Panc1 (cell line): Measurements from ENCODE around the gene RPUSD1. TPM values are rescaled to one million over a fixed set of nuclear protein-coding genes. Genes with fewer than 3 reads are reported as not detected.

ENCODE experiments used
- ATAC-seq: fragments of 200-7000 bp; cut with Tn5 transposase; 2 replicates; pipeline ENCODE4 v1.9.1; 2020; ENCODE audit warnings: mild to moderate bottlenecking, moderate library complexity
- BruUV-seq: library from RNA; stranded (reverse); fragments of 400-500 nt; replicated peaks from 2 replicates; lab custom pipeline; 2021; lab: Mats Ljungman, UMichigan
- CTCF ChIA-PET: fragments of 300-600 bp; sonication (Branson Sonifier 250); formaldehyde crosslinking; loops from one replicate; lab custom pipeline; 2022; ENCODE audit warnings: antibody characterized with exemption; lab: Charles Lee
- POLR2A ChIA-PET: fragments of 300-600 bp; sonication (Branson Sonifier 250); formaldehyde crosslinking; loops from one replicate; lab custom pipeline; 2022; ENCODE audit warnings: antibody characterized with exemption; lab: Charles Lee
- DNase-seq: peaks from one replicate; pipeline ENCODE4 v3.0.0-alpha.2; 2010; ENCODE audit warnings: low read depth, low spot score
- H3K27ac ChIP-seq: 2 replicates; pipeline ENCODE4 v1.5.1; 2011; ENCODE audit warnings: mild to moderate bottlenecking, low read length, inconsistent platforms
- H3K27me3 ChIP-seq: fragments of 200-500 bp; sonication (Bioruptor generic); 2 replicates; pipeline ENCODE4 v1.6.0; 2014; ENCODE audit warnings: low read length, inconsistent platforms; ENCODE audit not compliant: control insufficient read depth, insufficient read depth
- H3K36me3 ChIP-seq: fragments of 200-500 bp; sonication (Bioruptor generic); 2 replicates; pipeline ENCODE4 v1.5.1; 2014; ENCODE audit warnings: inconsistent platforms, mild to moderate bottlenecking, low read length, moderate library complexity; ENCODE audit not compliant: control insufficient read depth, insufficient read depth
- H3K4me1 ChIP-seq: 2 replicates; pipeline ENCODE4 v1.5.1; 2011; ENCODE audit warnings: inconsistent platforms, mild to moderate bottlenecking, low read length, moderate library complexity; ENCODE audit not compliant: control insufficient read depth, insufficient read depth
- H3K4me3 ChIP-seq, 2 experiments: 2 replicates each; pipeline ENCODE4 v1.5.1; 2011 to 2012; ENCODE audit warnings: low read depth in 2 of 2, low read length in 2 of 2, mild to moderate bottlenecking in 2 of 2, inconsistent platforms in 1 of 2, moderate library complexity in 1 of 2
- H3K9me3 ChIP-seq: fragments of 200-500 bp; sonication (Bioruptor generic); 2 replicates; pipeline ENCODE4 v1.5.1; 2014; ENCODE audit warnings: low read depth, mild to moderate bottlenecking, inconsistent platforms, low read length, moderate library complexity; ENCODE audit not compliant: control insufficient read depth, insufficient read depth
- CTCF ChIP-seq: fragments of 450-650 bp; IDR thresholded peaks from 2 replicates; pipeline ENCODE4 v1.5.1; 2017; ENCODE audit warnings: mild to moderate bottlenecking
- POLR2AphosphoS5 ChIP-seq: IDR thresholded peaks from 2 replicates; pipeline ENCODE4 v1.6.1; 2012; ENCODE audit warnings: mild to moderate bottlenecking, low read depth, low read length, moderate library complexity
- REST ChIP-seq, 2 experiments: IDR thresholded peaks; 2 replicates each; pipeline ENCODE4 v1.6.1; 2011 to 2012; ENCODE audit warnings: low read depth in 2 of 2, control low read depth in 1 of 2, low read length in 1 of 2, mild to moderate bottlenecking in 1 of 2, moderate library complexity in 1 of 2; ENCODE audit not compliant: insufficient read depth in 1 of 2
- SIN3A ChIP-seq: IDR thresholded peaks from 2 replicates; pipeline ENCODE4 v1.6.1; 2012; ENCODE audit warnings: low read depth, mild to moderate bottlenecking, low read length, moderate library complexity, borderline replicate concordance; ENCODE audit not compliant: insufficient read depth
- TCF7L2 ChIP-seq: IDR thresholded peaks from 2 replicates; pipeline ENCODE4 v1.6.1; 2011; ENCODE audit warnings: mild to moderate bottlenecking, low read depth, low read length, inconsistent platforms
- in situ Hi-C: cut with HindIII; loops from 2 replicates; pipeline ENCODE4 v1.10.0; 2016; ENCODE audit warnings: low sequenced_read_pairs, low pct_unique_long_range_greater_than_20kb
- intact Hi-C: fragments of 100-400 bp; cut with micrococcal nuclease; formaldehyde crosslinking; loops from one replicate; pipeline ENCODE4 v1.10.0; 2022; ENCODE audit not compliant: unreplicated experiment
- total RNA-seq: library from RNA; stranded (reverse); gene quantifications from one replicate; pipeline ENCODE4 v1.2.1, GENCODE V29; 2021; ENCODE audit not compliant: unreplicated experiment

Gene RPUSD1
- total RNA-seq, 1 experiment from 2014 or later, result 61.1 TPM

GRCh38 chr16:793414-793813 lies 5.2 kb upstream of the RPUSD1 start:
- Histone ChIP-seq H3K4me3 (no peak overlapping the region), H3K27ac (no peak overlapping the region), H3K9me3 (no peaks in the 10 kb centered on the region), H3K36me3 (peaks cover 5% of the 10 kb centered on the region), H3K4me1 (peaks cover 13% of the 10 kb centered on the region), H3K27me3 (no peaks in the 10 kb centered on the region)
- intact Hi-C loops (no loop called here), in situ Hi-C loops (no loop called here)
- POLR2A ChIA-PET, result interaction anchor here (0.5 to 0.6 kb wide), 2 partner anchors 14 to 50 kb away, joined by 7 to 10 read pairs; no protein-coding TSS in a partner anchor
- CTCF ChIA-PET, result no interaction called here
- DNase-seq (no peak), ATAC-seq (no peak)
- BruUV-seq, result no TSS peak
- TF ChIP-seq SIN3A (no peak), TCF7L2 (no peak), POLR2AphosphoS5 (no peak), REST (IDR thresholded peaks at IDR 0.05; ENCODE audit: insufficient read depth in 1 of 2, low read depth in 2 of 2, low read length in 1 of 2) (no peak), CTCF (no peak)

- Histone ChIP-seq H3K4me3 (no peak overlapping the region), H3K4me1 (peaks cover 13% of the 10 kb centered on the region), H3K9me3 (no peaks in the 10 kb centered on the region), H3K27ac (no peak overlapping the region), H3K27me3 (no peaks in the 10 kb centered on the region), H3K36me3 (peaks cover 5% of the 10 kb centered on the region)
- no TSS peak for BruUV-seq
- CTCF ChIA-PET, result no interaction called here
- DNase-seq (no peak), ATAC-seq (no peak)
- in situ Hi-C loops (no loop called here), intact Hi-C loops (no loop called here)
- no peak for TF ChIP-seq TCF7L2
- no peak for TF ChIP-seq SIN3A
- TF ChIP-seq CTCF, result no peak
- TF ChIP-seq POLR2AphosphoS5, result no peak
- TF ChIP-seq REST (IDR thresholded peaks at IDR 0.05; ENCODE audit: insufficient read depth in 1 of 2, low read depth in 2 of 2, low read length in 1 of 2), result no peak
- POLR2A ChIA-PET, result no interaction called here
Observed at GRCh38 chr16:792221-792995, 4.2 kb upstream of the RPUSD1 start.
